GM23248 (cell line): ENCODE results near the gene MT1F.

Experiments used
- EZH2 ChIP-seq: fragments of 200-600 bp; sonication (generic); IDR thresholded peaks from 2 replicates; pipeline ENCODE4 v1.6.1; 2018; ENCODE audit warnings: antibody characterized with exemption, mild to moderate bottlenecking; ENCODE audit not compliant: insufficient read depth, poor library complexity, severe bottlenecking
- EZH2phosphoT487 ChIP-seq: fragments of 200-600 bp; sonication (generic); IDR thresholded peaks from 2 replicates; pipeline ENCODE4 v1.6.1; 2018; ENCODE audit warnings: antibody characterized with exemption, moderate library complexity, mild to moderate bottlenecking, low read depth; ENCODE audit not compliant: insufficient read depth

- TF ChIP-seq EZH2 (no peak), EZH2phosphoT487 (no peak)
Measured at GRCh38 chr16:56686758-56687157, 29.0 kb downstream of the MT1F start.
